Measurements from ENCODE around the gene NMT2. TPM values are rescaled to one million over a fixed set of nuclear protein-coding genes. Genes with fewer than 3 reads are reported as not detected.

Gene NMT2
- polyA plus RNA-seq, 2 of the 4 experiments (the other 2 are of a cell fraction): 14.7 to 19.6 TPM

- FAIRE-seq (no peak), ATAC-seq (no peak), DNase-seq (ENCODE audit: low read depth in 1 of 2, low spot score in 1 of 2) (no peak)
- Histone ChIP-seq H3K4me2 (no peak overlapping the region), H3K9me3 (no peaks in the 10 kb centered on the region), H3K4me3 (no peak overlapping the region), H3K27ac (no peak overlapping the region), H3K4me1 (peaks cover 8% of the 10 kb centered on the region; the same call in 2 of the 3 replicates)
- POLR2A ChIA-PET: no interaction called here
- TF ChIP-seq REST (IDR thresholded peaks at IDR 0.05): no peak
- TF ChIP-seq RNF2 (IDR thresholded peaks at IDR 0.05; ENCODE audit: borderline replicate concordance, low read depth): no peak
- no peak for TF ChIP-seq POLR2AphosphoS2 (conservative IDR thresholded peaks at IDR 0.05; ENCODE audit: low read length)
- TF ChIP-seq JUN (IDR thresholded peaks at IDR 0.05): no peak
- TF ChIP-seq HDAC2 (IDR thresholded peaks at IDR 0.05): no peak
- no peak for TF ChIP-seq RFX5 (IDR thresholded peaks at IDR 0.05)
- TF ChIP-seq RCOR1 (IDR thresholded peaks at IDR 0.05; ENCODE audit: low read depth, low read length): no peak
- TF ChIP-seq ZSCAN20 (CRISPR knock-in tag; IDR thresholded peaks at IDR 0.05): no peak
- no peak for TF ChIP-seq HEYL (CRISPR knock-in tag; IDR thresholded peaks at IDR 0.05)
- no peak for TF ChIP-seq BCL3 (IDR thresholded peaks at IDR 0.05)
- TF ChIP-seq NFE2L2 (conservative IDR thresholded peaks at IDR 0.05; ENCODE audit: low read length): no peak
- no peak for TF ChIP-seq MYC (IDR thresholded peaks at IDR 0.05; ENCODE audit: borderline replicate concordance, low read length)
- no peak for TF ChIP-seq HOXB5 (CRISPR knock-in tag; IDR thresholded peaks at IDR 0.05)
- TF ChIP-seq POLR2A (IDR thresholded peaks at IDR 0.05; ENCODE audit: low read length): no peak
- 84% methylated on average over 16 of the region's 16 CpGs for WGBS (ENCODE audit: missing lambda C conversion rate)
- CTCF ChIA-PET: interaction anchor here (0.9 to 1.0 kb wide), 3 partner anchors 10 to 36 kb away, joined by 3 to 4 read pairs (median 3); no protein-coding TSS in a partner anchor
These were observed 27.1 kb downstream of the NMT2 start for GRCh38 chr10:15141136-15142054.

- Histone ChIP-seq H3K27ac (no peak overlapping the region), H3K4me3 (no peak overlapping the region), H3K4me1 (peaks cover 8% of the 10 kb centered on the region; the same call in 2 of the 3 replicates), H3K4me2 (no peak overlapping the region), H3K9me3 (no peaks in the 10 kb centered on the region)
- DNase-seq (ENCODE audit: low read depth in 1 of 2, low spot score in 1 of 2) (no peak), FAIRE-seq (no peak), ATAC-seq (no peak)
- WGBS (ENCODE audit: missing lambda C conversion rate): 87% methylated on average over 7 of the region's 7 CpGs
- CTCF ChIA-PET: interaction anchor here (1.0 kb wide), 1 partner anchor 35 kb away, joined by 3 read pairs; no protein-coding TSS in a partner anchor
- no peak for TF ChIP-seq JUN (IDR thresholded peaks at IDR 0.05)
- no peak for TF ChIP-seq BCL3 (IDR thresholded peaks at IDR 0.05)
- no peak for TF ChIP-seq CBX8 (IDR thresholded peaks at IDR 0.05)
- no peak for TF ChIP-seq HOXA7 (CRISPR knock-in tag; IDR thresholded peaks at IDR 0.05)
- no peak for TF ChIP-seq MAX (IDR thresholded peaks at IDR 0.05)
- no peak for TF ChIP-seq RFX5 (IDR thresholded peaks at IDR 0.05)
- no peak for TF ChIP-seq KDM5A (IDR thresholded peaks at IDR 0.05)
- no peak for TF ChIP-seq MAFK (IDR thresholded peaks at IDR 0.05; ENCODE audit: partially characterized antibody)
- TF ChIP-seq POLR2A (IDR thresholded peaks at IDR 0.05; ENCODE audit: low read length): no peak
- no peak for TF ChIP-seq CHD4 (IDR thresholded peaks at IDR 0.05; ENCODE audit: borderline replicate concordance)
- no peak for TF ChIP-seq HES2 (IDR thresholded peaks at IDR 0.05)
- no peak for TF ChIP-seq EP300 (IDR thresholded peaks at IDR 0.05)
- TF ChIP-seq REST (IDR thresholded peaks at IDR 0.05): no peak
- TF ChIP-seq PBX3 (IDR thresholded peaks at IDR 0.05): no peak
- no peak for TF ChIP-seq JUNB (IDR thresholded peaks at IDR 0.05)
- POLR2A ChIA-PET: no interaction called here
These were observed 27.8 kb downstream of the NMT2 start for GRCh38 chr10:15140698-15141097.
